Upper lobe of left lung (tissue), 6 donors: Measurements from ENCODE around the gene HELLS. TPM values are rescaled to one million over a fixed set of nuclear protein-coding genes. Genes with fewer than 3 reads are reported as not detected.
A peak's percentile ranks its signal among the peaks of the same experiment; 100 is the strongest.

ENCODE experiments used
- ATAC-seq, 2 donors: fragments of 200-7000 bp; cut with Tn5 transposase; one replicate each; pipeline ENCODE4 v1.9.1; 2022; ENCODE audit warnings: mild to moderate bottlenecking in 2 of 2, moderate library complexity in 2 of 2; ENCODE audit not compliant: low FRiP score in 2 of 2
- DNase-seq, 2 donors: peaks; one replicate each; pipeline ENCODE4 v3.0.0-alpha.2; 2019 to 2020
- H3K27ac ChIP-seq, 4 donors: fragments of 200-600 bp; sonication (generic); one replicate each; pipeline ENCODE4 v1.5.1; 2016 to 2019
- H3K27me3 ChIP-seq, 4 donors: fragments of 200-600 bp; sonication (generic); one replicate each; pipeline ENCODE4 v1.5.1; 2017 to 2019
- H3K36me3 ChIP-seq, 4 donors: fragments of 200-600 bp; sonication (generic); one replicate each; pipeline ENCODE4 v1.5.1; 2016 to 2019
- H3K4me1 ChIP-seq, 4 donors: fragments of 200-600 bp; sonication (generic); one replicate each; pipeline ENCODE4 v1.5.1; 2018 to 2019
- H3K4me3 ChIP-seq, 4 donors: fragments of 200-600 bp; sonication (generic); one replicate each; pipeline ENCODE4 v1.5.1; 2017 to 2019; ENCODE audit warnings: mild to moderate bottlenecking in 2 of 4, moderate library complexity in 1 of 4
- H3K9me3 ChIP-seq, 4 donors: fragments of 200-600 bp; sonication (generic); one replicate each; pipeline ENCODE4 v1.5.1; 2018 to 2019
- CTCF ChIP-seq, 6 experiments: fragments of 450-650 bp in 4 of 6; fragments of 200-600 bp in 2 of 6; sonication (generic) in 2 of 6; IDR thresholded peaks; one replicate each; pipeline ENCODE4 v1.5.1; 2016 to 2019; ENCODE audit warnings: antibody characterized with exemption in 6 of 6
- EP300 ChIP-seq, 4 donors: sonication (generic); formaldehyde crosslinking; IDR thresholded peaks; one replicate each; pipeline ENCODE4 v1.5.1; 2017; ENCODE audit warnings: antibody characterized with exemption in 4 of 4, control low read depth in 2 of 4
- POLR2A ChIP-seq, 4 donors: fragments of 450-650 bp; IDR thresholded peaks; one replicate each; pipeline ENCODE4 v1.5.1; 2016 to 2017; ENCODE audit warnings: antibody characterized with exemption in 4 of 4, mild to moderate bottlenecking in 2 of 4
- POLR2AphosphoS5 ChIP-seq, 2 donors: sonication (generic); formaldehyde crosslinking; IDR thresholded peaks; one replicate each; pipeline ENCODE4 v1.5.1; 2017; ENCODE audit warnings: antibody characterized with exemption in 2 of 2
- WGBS, 2 donors: methylation state at CpG; one replicate each; pipeline ENCODE4 v1.1.5; 2017 to 2018; 5-methylcytosine and 5-hydroxymethylcytosine counted together
- total RNA-seq, 6 donors: library from RNA; depleted of rRNA in 4 of 6; stranded (reverse); fragments of >200 nt in 4 of 6; gene quantifications; one replicate each; pipeline versions ENCODE4 v1.1.0 to v1.2.1, GENCODE V29; 2016 to 2021
- donor health status: DM: no; HTN: no; CAD: no; lungs with moderate emphysema.
- donor health status: DM: no; HTN: yes; CAD: no; lungs with severe emphysema.

Gene HELLS
- total RNA-seq, 6 donors from 2014 or later: 4.0 to 9.3 (median 5.9) TPM

- ATAC-seq: no peak
- Histone ChIP-seq H3K4me3 (no peak overlapping the region), H3K27ac (no peak overlapping the region), H3K4me1 (no peaks in the 10 kb centered on the region), H3K9me3 (no peaks in the 10 kb centered on the region), H3K36me3 (no peaks in the 10 kb centered on the region), H3K27me3 (no peaks in the 10 kb centered on the region)
- TF ChIP-seq POLR2AphosphoS5 (IDR thresholded peaks at IDR 0.05): no peak
- no peak for TF ChIP-seq POLR2A (IDR thresholded peaks at IDR 0.05)
- no peak for TF ChIP-seq CTCF (IDR thresholded peaks at IDR 0.05)
- no peak for TF ChIP-seq EP300 (IDR thresholded peaks at IDR 0.05)
- DNase-seq: no peak
- 48 to 57% methylated on average over 1 of the region's 1 CpG for WGBS, 2 donors
These were observed 77.1 kb downstream of the HELLS start for GRCh38 chr10:94622666-94623205.

- WGBS, 2 donors: 75 to 79% methylated on average over 2 of the region's 2 CpGs
- DNase-seq: no peak
- H3K27me3 ChIP-seq: no peaks in the 10 kb centered on the region
- no peak overlapping the region for H3K4me3 ChIP-seq
- no peak for ATAC-seq
- TF ChIP-seq CTCF (IDR thresholded peaks at IDR 0.05) (no peak), POLR2AphosphoS5 (IDR thresholded peaks at IDR 0.05) (no peak)
- no peak overlapping the region for H3K27ac ChIP-seq
- H3K9me3 ChIP-seq: no peaks in the 10 kb centered on the region
- H3K36me3 ChIP-seq: no peaks in the 10 kb centered on the region
- H3K4me1 ChIP-seq: no peaks in the 10 kb centered on the region
These were observed 78.0 kb downstream of the HELLS start for GRCh38 chr10:94623572-94623971.

GRCh38 chr10:94626476-94626875 lies 80.9 kb downstream of the HELLS start:
- TF ChIP-seq POLR2A (IDR thresholded peaks at IDR 0.05) (no peak), EP300 (IDR thresholded peaks at IDR 0.05) (no peak), CTCF (IDR thresholded peaks at IDR 0.05) (no peak), POLR2AphosphoS5 (IDR thresholded peaks at IDR 0.05) (no peak)
- no peak for DNase-seq
- Histone ChIP-seq H3K27ac (no peak overlapping the region), H3K9me3 (no peaks in the 10 kb centered on the region), H3K4me1 (no peaks in the 10 kb centered on the region), H3K36me3 (no peaks in the 10 kb centered on the region), H3K4me3 (no peak overlapping the region), H3K27me3 (no peaks in the 10 kb centered on the region)
- WGBS, 2 donors: 79 to 83% methylated on average over 2 of the region's 2 CpGs
- ATAC-seq: no peak

GRCh38 chr10:94627511-94627910 lies 81.9 kb downstream of the HELLS start:
- TF ChIP-seq POLR2AphosphoS5 (IDR thresholded peaks at IDR 0.05) (no peak), POLR2A (IDR thresholded peaks at IDR 0.05) (no peak), CTCF (IDR thresholded peaks at IDR 0.05) (no peak), EP300 (IDR thresholded peaks at IDR 0.05) (no peak)
- H3K9me3 ChIP-seq: no peaks in the 10 kb centered on the region
- no peak overlapping the region for H3K27ac ChIP-seq
- ATAC-seq (no peak), DNase-seq (no peak)
- H3K4me3 ChIP-seq: no peak overlapping the region
- H3K27me3 ChIP-seq: no peaks in the 10 kb centered on the region
- 59 to 72% methylated on average over 1 of the region's 1 CpG for WGBS, 2 donors
- no peaks in the 10 kb centered on the region for H3K4me1 ChIP-seq
- H3K36me3 ChIP-seq: no peaks in the 10 kb centered on the region

GRCh38 chr10:94630017-94630688 lies 84.6 kb downstream of the HELLS start:
- Histone ChIP-seq H3K4me3 (no peak overlapping the region), H3K27me3 (no peaks in the 10 kb centered on the region), H3K9me3 (peaks cover 0 to 10% (median 5%) of the 10 kb centered on the region in 4 donors), H3K4me1 (no peaks in the 10 kb centered on the region), H3K27ac (no peak overlapping the region), H3K36me3 (no peaks in the 10 kb centered on the region)
- no peak for DNase-seq
- TF ChIP-seq CTCF (IDR thresholded peaks at IDR 0.05) (peak in 5 of 6 experiments; percentile 13 to 56 (median 47)), POLR2A (IDR thresholded peaks at IDR 0.05) (no peak), EP300 (IDR thresholded peaks at IDR 0.05) (no peak)
- ATAC-seq: peak in 1 of 2 donors; percentile 35
- 25 to 28% methylated on average over 4 of the region's 4 CpGs for WGBS, 2 donors
